GM12891 (cell line): Measurements from ENCODE around the gene IL1RAPL1.

Experiments
- PAX5 ChIP-seq: IDR thresholded peaks from 2 replicates; pipeline ENCODE4 v1.6.1; 2011; ENCODE audit warnings: low read length, moderate library complexity, mild to moderate bottlenecking; ENCODE audit not compliant: insufficient read depth, severe bottlenecking
- POLR2A ChIP-seq: IDR thresholded peaks from 2 replicates; pipeline ENCODE4 v1.6.1; 2011; ENCODE audit warnings: low read depth, low read length, control low read depth
- POLR2AphosphoS5 ChIP-seq: IDR thresholded peaks from 2 replicates; pipeline ENCODE4 v1.6.1; 2011; ENCODE audit warnings: low read depth, low read length, control low read depth
- POU2F2 ChIP-seq: IDR thresholded peaks from 2 replicates; pipeline ENCODE4 v1.6.1; 2011; ENCODE audit warnings: low read depth, mild to moderate bottlenecking, control low read depth, low read length, moderate library complexity
- SPI1 ChIP-seq: IDR thresholded peaks from 2 replicates; pipeline ENCODE4 v1.6.1; 2011; ENCODE audit warnings: low read depth, low read length, control low read depth
- TAF1 ChIP-seq: IDR thresholded peaks from 2 replicates; pipeline ENCODE4 v1.6.1; 2011; ENCODE audit warnings: low read depth, low read length, control low read depth

DNA sequence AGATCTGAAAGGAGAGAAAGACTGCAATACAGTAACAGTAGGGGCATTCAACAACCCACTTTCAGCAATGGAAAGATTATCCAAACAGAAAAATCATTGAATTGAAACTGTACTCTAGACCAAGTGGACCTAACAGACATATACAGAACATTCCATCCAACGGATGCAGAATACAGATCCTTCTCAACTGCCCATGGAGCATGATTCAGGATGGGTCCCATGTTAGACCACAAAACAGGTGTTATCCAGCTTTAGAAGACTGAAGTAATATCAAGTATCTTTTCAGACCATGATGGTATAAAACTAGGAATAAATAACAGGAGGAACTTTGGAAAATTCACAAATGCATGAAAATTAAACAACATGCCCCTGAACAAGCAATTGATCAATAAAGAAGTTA lies 1060.9 kb downstream of the IL1RAPL1 start:
- TF ChIP-seq POLR2AphosphoS5 (no peak), TAF1 (no peak), POLR2A (no peak), PAX5 (no peak), SPI1 (no peak), POU2F2 (no peak)
